MCF 10A (cell line): ENCODE data around the gene IRF2. TPM values are rescaled to one million over a fixed set of nuclear protein-coding genes. Genes with fewer than 3 reads are reported as not detected.

ENCODE experiments used
- BruUV-seq: library from RNA; stranded (reverse); fragments of 400-500 nt; replicated peaks from 2 replicates; lab custom pipeline; 2021; lab: Mats Ljungman, UMichigan
- CTCF ChIA-PET: fragments of 300-600 bp; sonication (Branson Sonifier 250); formaldehyde crosslinking; extraction: SDS; loops from one replicate; lab custom pipeline; 2021; ENCODE audit warnings: antibody characterized with exemption, inconsistent platforms; lab: Yijun Ruan, JAX
- POLR2A ChIA-PET: fragments of 300-600, 350-650 bp; sonication (Branson Sonifier 250); formaldehyde crosslinking; extraction: SDS; loops from one replicate; lab custom pipeline; 2020; ENCODE audit warnings: antibody characterized with exemption, inconsistent platforms; lab: Yijun Ruan, JAX
- DNase-seq: peaks from one replicate; pipeline ENCODE4 v3.0.0-alpha.2; 2018; ENCODE audit not compliant: unreplicated experiment
- H3K27ac Mint-ChIP-seq: one replicate; pipeline ENCODE4 v1.8.0; 2022; ENCODE audit warnings: mild to moderate bottlenecking, low read depth, mixed read lengths; ENCODE audit not compliant: unreplicated experiment
- H3K27me3 Mint-ChIP-seq: one replicate; pipeline ENCODE4 v1.8.0; 2022; ENCODE audit warnings: mixed read lengths; ENCODE audit not compliant: insufficient read depth, unreplicated experiment
- H3K36me3 Mint-ChIP-seq: one replicate; pipeline ENCODE4 v1.8.0; 2022; ENCODE audit warnings: mild to moderate bottlenecking, moderate library complexity, mixed read lengths; ENCODE audit not compliant: insufficient read depth, unreplicated experiment
- H3K4me1 Mint-ChIP-seq: one replicate; pipeline ENCODE4 v1.8.0; 2022; ENCODE audit warnings: mixed read lengths; ENCODE audit not compliant: insufficient read depth, unreplicated experiment
- H3K4me3 Mint-ChIP-seq: one replicate; pipeline ENCODE4 v1.8.0; 2022; ENCODE audit warnings: mild to moderate bottlenecking, moderate library complexity, mixed read lengths; ENCODE audit not compliant: unreplicated experiment
- H3K9me3 Mint-ChIP-seq: one replicate; pipeline ENCODE4 v1.8.0; 2022; ENCODE audit warnings: mixed read lengths; ENCODE audit not compliant: unreplicated experiment
- CTCF ChIP-seq: fragments of 200-600 bp; IDR thresholded peaks from one replicate; pipeline ENCODE4 v1.8.0; 2022; ENCODE audit warnings: antibody characterized with exemption, mild to moderate bottlenecking; ENCODE audit not compliant: unreplicated experiment
- intact Hi-C: fragments of 100-400 bp; cut with micrococcal nuclease; formaldehyde crosslinking; loops from 2 replicates; pipeline ENCODE4 v1.14.1; 2022
- total RNA-seq: library from RNA; stranded (reverse); gene quantifications from 2 replicates; pipeline ENCODE4 v1.2.3, GENCODE V29; 2022

Gene IRF2
- total RNA-seq, 1 experiment from 2014 or later = 20.8 TPM

- Mint-ChIP-seq H3K4me1 (peaks cover under 1% of the 10 kb centered on the region), H3K4me3 (no peak overlapping the region), H3K27ac (no peak overlapping the region), H3K27me3 (no peaks in the 10 kb centered on the region), H3K36me3 (no peaks in the 10 kb centered on the region), H3K9me3 (no peaks in the 10 kb centered on the region)
- no peak for DNase-seq
- no peak for TF ChIP-seq CTCF
- CTCF ChIA-PET = interaction anchor here (0.5 to 0.6 kb wide), 2 partner anchors 57 to 668 kb away, joined by 3 to 4 read pairs; no protein-coding TSS in a partner anchor
- intact Hi-C loops = no loop called here
- no TSS peak for BruUV-seq
- POLR2A ChIA-PET = interaction anchor here (1.1 kb wide), 1 partner anchor 11 kb away, joined by 3 read pairs; no protein-coding TSS in a partner anchor
Measured at GRCh38 chr4:184498598-184498997, 24.2 kb upstream of the IRF2 start.

GRCh38 chr4:184489771-184490170, 15.4 kb upstream of the IRF2 start:
- BruUV-seq = no TSS peak
- POLR2A ChIA-PET = interaction anchor here (0.7 kb wide), 1 partner anchor 46 kb away, joined by 3 read pairs; no protein-coding TSS in a partner anchor
- no peak overlapping the region for H3K27ac Mint-ChIP-seq
- no peak overlapping the region for H3K4me3 Mint-ChIP-seq
- no peak for DNase-seq
- no peak for TF ChIP-seq CTCF
- H3K27me3 Mint-ChIP-seq = no peaks in the 10 kb centered on the region
- H3K36me3 Mint-ChIP-seq = no peaks in the 10 kb centered on the region
- no peaks in the 10 kb centered on the region for H3K9me3 Mint-ChIP-seq
- CTCF ChIA-PET = interaction anchor here (0.6 kb wide), 1 partner anchor 12 kb away, joined by 3 read pairs; no protein-coding TSS in a partner anchor
- H3K4me1 Mint-ChIP-seq = no peaks in the 10 kb centered on the region
- intact Hi-C loops = no loop called here

- no peak overlapping the region for H3K4me3 Mint-ChIP-seq
- CTCF ChIA-PET = interaction anchor here (0.6 kb wide), 2 partner anchors 200 to 667 kb away, joined by 7 read pairs; no protein-coding TSS in a partner anchor
- H3K27me3 Mint-ChIP-seq = no peaks in the 10 kb centered on the region
- no peak overlapping the region for H3K27ac Mint-ChIP-seq
- H3K4me1 Mint-ChIP-seq = no peaks in the 10 kb centered on the region
- no peaks in the 10 kb centered on the region for H3K9me3 Mint-ChIP-seq
- no peak for TF ChIP-seq CTCF
- no peaks in the 10 kb centered on the region for H3K36me3 Mint-ChIP-seq
- intact Hi-C loops = no loop called here
- BruUV-seq = no TSS peak
- DNase-seq = no peak
- POLR2A ChIA-PET = interaction anchor here (1.0 kb wide), 1 partner anchor 12 kb away, joined by 3 read pairs; no protein-coding TSS in a partner anchor
Measured at GRCh38 chr4:184487503-184487902, 13.2 kb upstream of the IRF2 start.

GRCh38 chr4:184485279-184485678, 10.9 kb upstream of the IRF2 start:
- intact Hi-C loops = no loop called here
- H3K4me1 Mint-ChIP-seq = no peaks in the 10 kb centered on the region
- no peaks in the 10 kb centered on the region for H3K36me3 Mint-ChIP-seq
- DNase-seq = no peak
- CTCF ChIA-PET = no interaction called here
- H3K27me3 Mint-ChIP-seq = no peaks in the 10 kb centered on the region
- TF ChIP-seq CTCF = no peak
- no peak overlapping the region for H3K27ac Mint-ChIP-seq
- H3K4me3 Mint-ChIP-seq = no peak overlapping the region
- POLR2A ChIA-PET = no interaction called here
- H3K9me3 Mint-ChIP-seq = no peaks in the 10 kb centered on the region
- BruUV-seq = no TSS peak
